GM12878 (cell line): ENCODE results near the gene MAPKAP1. TPM values are rescaled to one million over a fixed set of nuclear protein-coding genes. Genes with fewer than 3 reads are reported as not detected.

ENCODE experiments used
- ATAC-seq: fragments of 200-7000 bp; cut with Tn5 transposase; 3 replicates; pipeline ENCODE4 v1.9.1; 2020; ENCODE audit warnings: mild to moderate bottlenecking, moderate library complexity
- BruUV-seq: library from RNA; stranded (reverse); fragments of 400-500 nt; replicated peaks from 2 replicates; lab custom pipeline; 2021; lab: Mats Ljungman, UMichigan
- CTCF ChIA-PET: fragments of 300-600 bp; sonication (Branson Sonifier 250); formaldehyde crosslinking; extraction: SDS; loops from one replicate; lab custom pipeline; 2021; ENCODE audit warnings: inconsistent platforms; lab: Yijun Ruan, JAX
- POLR2A ChIA-PET: fragments of 350-600 bp; formaldehyde crosslinking; extraction: SDS; loops from one replicate; lab custom pipeline; 2021; ENCODE audit warnings: inconsistent platforms; lab: Charles Lee
- RAD21 ChIA-PET: fragments of 300-600 bp; sonication (Branson Sonifier 250); formaldehyde crosslinking; loops from one replicate; lab custom pipeline; 2023; ENCODE audit warnings: antibody characterized with exemption; ENCODE audit not compliant: unreplicated experiment; lab: Charles Lee
- SMC1A ChIA-PET: fragments of 300-600 bp; sonication (Branson Sonifier 250); formaldehyde crosslinking; loops from one replicate; lab custom pipeline; 2023; ENCODE audit not compliant: unreplicated experiment, uncharacterized antibody; lab: Charles Lee
- DNase-seq: peaks from one replicate; pipeline ENCODE4 v3.0.0-alpha.2; 2011; ENCODE audit warnings: low read depth, low spot score
- FAIRE-seq: peaks from 3 replicates; lab custom pipeline; 2011; peaks lifted over from hg19 to GRCh38; lab: Jason Lieb, UNC
- H2AFZ ChIP-seq: 2 replicates; pipeline ENCODE4 v1.6.0; 2011; ENCODE audit warnings: low read depth, low read length, control low read depth; ENCODE audit not compliant: control insufficient read depth
- H3K27ac ChIP-seq: 2 replicates; pipeline ENCODE4 v1.5.1; 2011; ENCODE audit warnings: control low read depth; ENCODE audit not compliant: control insufficient read depth, insufficient read depth
- H3K27me3 ChIP-seq, 2 experiments: replicated peaks in 1 of 2; 2 replicates each; pipeline versions ENCODE4 v1.6.0 to v1.6.1; 2011; ENCODE audit warnings: low read length in 1 of 2; ENCODE audit not compliant: control insufficient read depth in 2 of 2, insufficient read depth in 2 of 2
- H3K36me3 ChIP-seq, 2 experiments: 2 replicates each; pipeline ENCODE4 v1.5.1; 2011; ENCODE audit warnings: low read length in 1 of 2; ENCODE audit not compliant: control insufficient read depth in 2 of 2, insufficient read depth in 2 of 2
- H3K4me1 ChIP-seq: 2 replicates; pipeline ENCODE4 v1.6.1; 2011; ENCODE audit warnings: mild to moderate bottlenecking, low read length, moderate library complexity, mixed read lengths; ENCODE audit not compliant: control insufficient read depth, insufficient read depth
- H3K4me2 ChIP-seq: 2 replicates; pipeline ENCODE4 v1.6.0; 2011; ENCODE audit warnings: control low read depth; ENCODE audit not compliant: control insufficient read depth, insufficient read depth
- H3K4me3 ChIP-seq: fragments of 200-600 bp; sonication (generic); 2 replicates; pipeline ENCODE4 v1.5.1; 2016
- H3K79me2 ChIP-seq: 2 replicates; pipeline ENCODE4 v1.6.0; 2011; ENCODE audit warnings: low read length; ENCODE audit not compliant: control insufficient read depth, insufficient read depth
- H3K9ac ChIP-seq: 2 replicates; pipeline ENCODE4 v1.8.0; 2011; ENCODE audit warnings: low read length, control low read depth, mixed read lengths; ENCODE audit not compliant: control insufficient read depth, insufficient read depth
- H3K9me3 ChIP-seq: replicated peaks from 3 replicates; pipeline ENCODE4 v1.5.1; 2011; ENCODE audit warnings: mild to moderate bottlenecking, low read length; ENCODE audit not compliant: control insufficient read depth, insufficient read depth
- H4K20me1 ChIP-seq: 2 replicates; pipeline ENCODE4 v1.6.0; 2011; ENCODE audit not compliant: control insufficient read depth, insufficient read depth
- ATF7 ChIP-seq: fragments of 450-650 bp; IDR thresholded peaks from 2 replicates; pipeline ENCODE4 v1.6.1; 2016; ENCODE audit warnings: low read depth, mild to moderate bottlenecking
- CBX5 ChIP-seq: sonication (generic); IDR thresholded peaks from 2 replicates; pipeline ENCODE4 v1.6.1; 2016; ENCODE audit warnings: low read depth, moderate library complexity, mild to moderate bottlenecking, inconsistent platforms
- HDGF ChIP-seq: fragments of 450-650 bp; IDR thresholded peaks from 2 replicates; pipeline ENCODE4 v1.6.1; 2016; ENCODE audit warnings: antibody characterized with exemption
- NFYA ChIP-seq: IDR thresholded peaks from 2 replicates; pipeline ENCODE4 v1.6.1; 2011; ENCODE audit warnings: low read depth, mild to moderate bottlenecking, low read length, improper control_type of control experiment, borderline replicate concordance
- PML ChIP-seq: IDR thresholded peaks from 2 replicates; pipeline ENCODE4 v1.6.1; 2012; ENCODE audit warnings: low read length, inconsistent platforms
- SKIL ChIP-seq: fragments of 450-650 bp; IDR thresholded peaks from 2 replicates; pipeline ENCODE4 v1.6.1; 2017; ENCODE audit warnings: mild to moderate bottlenecking, low read depth, inconsistent platforms; ENCODE audit not compliant: poor library complexity, severe bottlenecking
- WGBS: methylation state at CpG from one replicate; pipeline ENCODE4 v1.1.6; 2016; ENCODE audit warnings: low lambda C conversion rate; ENCODE audit not compliant: insufficient replicate concordance, insufficient coverage; ENCODE audit errors: missing lambda C conversion rate; 5-methylcytosine and 5-hydroxymethylcytosine counted together
- in situ Hi-C: fragments of 300-500 bp; cut with MboI; formaldehyde crosslinking; loops from 9 replicates; pipeline ENCODE4 v1.14.3; 2018; ENCODE audit warnings: mixed read lengths
- intact Hi-C: fragments of 100-400 bp; cut with micrococcal nuclease; formaldehyde crosslinking; loops from one replicate; pipeline ENCODE4 v1.14.2; 2022; ENCODE audit not compliant: unreplicated experiment
- polyA plus RNA-seq, 11 experiments: library from polyadenylated mRNA; depleted of rRNA in 4 of 11; unstranded in 6 of 11; stranded (reverse) in 5 of 11; fragments of >200 nt; fragmentation: Nextera tagmentation in 4 of 11; fragmentation: Illumina TruSeq in 1 of 11; extraction: Ambion mirVana in 4 of 11; extraction: Trizol in 1 of 11; gene quantifications; 1 replicate in 1 of 11; 2 replicates in 10 of 11; pipeline versions ENCODE4 v1.2.1 to v1.2.3, GENCODE V29; 2011 to 2016; ENCODE audit warnings: inconsistent platforms in 2 of 11, missing spikeins in 2 of 11, low read depth in 1 of 11
- total RNA-seq, 4 experiments: library from RNA; depleted of rRNA in 3 of 4; stranded (reverse); fragments of >200 nt in 3 of 4; fragmentation: Illumina TruSeq in 1 of 4; extraction: Trizol in 1 of 4; gene quantifications; 2 replicates each; pipeline versions ENCODE4 v1.2.1 to v1.2.3, GENCODE V29; 2013 to 2021

Gene MAPKAP1
- total and polyA plus RNA-seq, 10 of the 15 experiments (the other 5 are each of a cell fraction or from before 2014, with no cell fraction given) = 5.1 to 188 (median 105) TPM

GRCh38 chr9:125447202-125447802 lies 259.7 kb downstream of the MAPKAP1 start:
- POLR2A ChIA-PET = no interaction called here

More at GRCh38 chr9:125447202-125447802, 259.7 kb downstream of the MAPKAP1 start:
- FAIRE-seq (no peak), DNase-seq (no peak), ATAC-seq (peak; percentile 18; the same call in 2 of the 3 replicates)
- H3K27ac ChIP-seq = peak overlapping the region; percentile 22; the same call in 1 of the 2 replicates
- RAD21 ChIA-PET = interaction anchor here (0.7 to 1.0 kb wide), 2 partner anchors 66 to 82 kb away, joined by 3 to 5 read pairs; no protein-coding TSS in a partner anchor
- peak overlapping the region; percentile 19; the same call in 1 of the 2 replicates for H2AFZ ChIP-seq
- TF ChIP-seq PML (no peak), CBX5 (no peak), SKIL (no peak), ATF7 (no peak), HDGF (0 out of 2 replicates have a peak, but pooled peaks have one; percentile 21), NFYA (no peak)
- BruUV-seq = no TSS peak
- intact Hi-C loops = no loop called here
- H3K79me2 ChIP-seq = no peaks in the 10 kb centered on the region
- H3K4me2 ChIP-seq = peak overlapping the region; percentile 44; the same call in 1 of the 2 replicates
- CTCF ChIA-PET = interaction anchor here (1.2 to 3.2 kb wide), 3 partner anchors 27 to 83 kb away, joined by 3 to 11 read pairs (median 5); no protein-coding TSS in a partner anchor
- no peaks in the 10 kb centered on the region for H3K27me3 ChIP-seq
- peaks cover 14% of the 10 kb centered on the region for H3K4me1 ChIP-seq
- H4K20me1 ChIP-seq = no peaks in the 10 kb centered on the region; the same call in 1 of the 2 replicates
- no peaks in the 10 kb centered on the region for H3K9me3 ChIP-seq
- SMC1A ChIA-PET = interaction anchor here (0.5 to 1.4 kb wide), 6 partner anchors 10 to 786 kb away, joined by 3 to 7 read pairs (median 4); no protein-coding TSS in a partner anchor
- H3K9ac ChIP-seq = no peak overlapping the region
- in situ Hi-C loops = no loop called here
- WGBS = 84% methylated on average over 18 of the region's 18 CpGs
- no peak overlapping the region for H3K4me3 ChIP-seq
- peaks cover 4 to 10% of the 10 kb centered on the region in 2 experiments for H3K36me3 ChIP-seq
